ENCODE measurements around the gene RASA1.
"Not testable (repeated sequence)": the region's sequence is repeated elsewhere in the genome, so short reads cannot be mapped to it uniquely, and the experiment has no call there.

RASA1 gene

DNA sequence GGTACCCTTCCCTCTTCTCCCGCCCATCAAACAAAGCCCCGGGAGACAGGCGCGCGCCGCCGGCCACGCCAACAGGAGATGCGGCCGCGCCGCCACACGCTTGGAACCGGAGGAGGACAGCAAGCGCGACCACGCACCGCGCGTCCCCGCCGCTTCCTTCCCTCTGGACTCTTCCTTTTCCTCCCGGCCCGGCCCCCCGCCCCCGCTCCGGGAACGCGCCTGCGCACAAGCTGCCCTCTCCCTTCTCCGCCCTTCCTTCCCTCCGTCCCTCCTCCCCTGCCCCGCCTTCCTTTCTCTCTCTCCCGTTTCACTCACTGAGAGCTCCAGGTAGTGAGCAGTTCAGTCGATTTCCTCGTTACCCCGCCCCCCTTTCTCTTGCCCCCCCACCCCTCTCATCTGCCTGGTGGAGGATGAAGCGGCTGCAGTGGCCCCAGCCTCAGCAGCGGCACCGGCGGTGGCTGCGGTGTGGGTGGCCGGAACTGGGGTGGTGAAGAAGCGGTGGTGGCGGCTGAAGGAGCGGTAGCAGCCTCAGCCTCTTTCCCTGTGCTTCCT, at the start of gene RASA1:
RASA1 (plus strand) TSS at position 310 of the 552 bp plus-strand sequence. CDS start 569 bp downstream, outside the sequence.
- peak; percentile 98 for DNase-seq

DNA sequence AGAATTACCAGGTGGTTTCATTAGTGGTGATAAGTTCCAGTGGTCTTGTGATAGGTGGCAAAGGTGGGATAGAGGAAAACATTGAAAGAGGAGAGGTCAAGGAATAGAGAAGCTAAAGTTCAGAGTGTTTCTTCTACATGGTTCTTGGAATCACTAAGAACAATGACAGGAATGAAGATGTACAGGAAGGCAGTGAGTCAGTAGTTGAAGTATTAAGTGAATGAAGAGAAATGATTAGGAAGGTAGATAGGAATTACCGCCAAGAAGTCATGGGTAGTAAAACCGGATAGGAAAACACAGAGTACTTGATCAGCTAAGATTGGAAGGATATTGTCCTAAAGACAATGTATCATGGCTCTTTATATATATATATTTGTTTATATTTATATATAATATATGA, 37.9 kb upstream of the RASA1 start:
- no peak for DNase-seq

DNA sequence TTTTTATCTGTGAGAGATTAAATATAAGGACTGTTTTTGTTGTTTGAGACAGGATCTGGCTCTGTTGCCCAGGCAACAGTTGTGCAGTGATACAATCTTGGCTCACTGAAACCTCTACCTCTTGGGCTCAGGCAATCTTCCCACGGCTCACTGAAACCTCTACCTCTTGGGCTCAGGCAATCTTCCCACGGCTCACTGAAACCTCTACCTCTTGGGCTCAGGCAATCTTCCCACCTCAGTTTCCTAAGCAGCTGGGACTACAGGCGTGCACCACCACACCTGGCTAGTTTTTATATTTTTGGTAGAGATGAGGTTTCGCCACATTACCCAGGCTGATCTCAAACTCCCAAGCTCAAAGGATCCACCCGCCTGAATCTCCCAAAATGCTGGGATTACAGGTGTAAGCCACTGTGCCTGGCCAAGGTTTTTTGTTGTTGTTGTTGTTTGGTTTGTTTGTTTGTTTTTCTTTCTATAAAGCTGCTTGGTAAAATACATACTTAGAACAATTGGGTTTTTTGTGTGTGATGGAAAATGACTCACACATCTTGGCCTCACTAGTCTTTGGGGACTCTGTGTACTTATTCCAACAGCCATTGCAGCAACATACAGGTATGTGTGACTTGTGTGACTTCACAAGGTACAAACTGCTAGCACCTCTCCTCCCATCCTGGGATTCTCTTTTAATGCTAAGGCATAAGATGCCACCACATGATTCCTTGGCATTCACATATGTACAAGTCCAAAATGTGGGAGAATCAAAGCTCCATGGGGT, 36.5 kb upstream of the RASA1 start:
- no peak for DNase-seq

GRCh38 chr5:87233143-87233542, 34.5 kb upstream of the RASA1 start:
- DNase-seq, result no peak

- no peak for DNase-seq
These were observed 26.1 kb upstream of the RASA1 start for GRCh38 chr5:87241555-87241954.

DNA sequence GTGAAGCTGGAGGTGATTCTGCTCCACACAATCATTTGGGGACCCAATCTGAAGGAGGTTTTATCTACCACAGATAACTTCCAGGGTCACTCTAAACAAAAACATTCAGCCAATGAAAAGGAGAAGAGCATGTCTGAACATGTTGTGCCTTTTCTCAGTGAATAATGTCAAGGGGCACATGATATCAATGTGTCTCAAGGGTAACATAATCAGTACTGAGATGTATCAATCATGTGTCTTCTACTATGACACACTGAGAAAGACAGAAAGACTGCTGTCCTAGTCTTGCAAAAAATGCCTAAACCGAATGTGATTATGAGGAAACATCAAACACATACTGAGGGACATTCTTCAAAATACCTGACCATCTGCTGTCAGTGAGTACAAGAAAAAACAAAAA, 25.4 kb upstream of the RASA1 start:
- DNase-seq, result no peak

GRCh38 chr5:87243161-87243844, 24.4 kb upstream of the RASA1 start:
- DNase-seq, result no peak

DNA sequence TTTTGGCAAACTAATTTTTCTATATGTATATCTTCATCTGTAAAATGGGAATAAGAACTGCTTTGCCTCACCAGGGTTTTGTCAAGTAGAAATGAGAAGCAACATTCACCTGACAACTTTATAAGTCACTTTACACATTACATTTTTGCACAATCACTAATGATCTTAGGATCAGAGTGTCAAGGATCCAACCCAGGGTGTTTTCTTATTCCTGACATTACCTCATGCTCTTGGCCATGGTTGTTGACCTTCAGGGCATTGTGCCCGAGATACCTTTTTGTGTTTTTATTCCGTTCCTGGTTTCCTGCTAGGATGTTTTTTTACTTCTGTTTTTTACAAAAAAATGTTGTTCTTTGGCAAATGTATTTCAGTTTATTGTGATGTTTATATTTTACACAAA, 22.2 kb upstream of the RASA1 start:
- DNase-seq, result no peak

GRCh38 chr5:87246061-87246460, 21.6 kb upstream of the RASA1 start:
- DNase-seq, result no peak

DNA sequence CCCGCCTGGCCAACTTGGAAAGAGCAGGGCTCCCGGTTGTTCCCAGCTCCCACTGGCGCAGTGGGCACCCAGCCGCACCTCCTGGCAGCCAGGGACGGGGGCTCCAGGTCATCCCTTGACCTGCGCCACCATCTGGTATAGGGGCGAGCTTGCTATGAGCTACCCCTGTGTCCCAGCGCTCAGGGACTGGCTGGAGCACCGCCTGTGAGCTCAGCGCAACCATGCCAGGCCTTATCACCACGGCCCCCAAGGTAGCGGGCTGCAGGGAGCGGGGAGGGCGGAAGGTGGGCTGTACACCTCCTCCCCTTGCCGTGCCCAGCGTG, 15.4 kb upstream of the RASA1 start:
- no peak for DNase-seq

- DNase-seq, result no peak
These were observed 13.6 kb upstream of the RASA1 start for GRCh38 chr5:87254035-87254434.

GRCh38 chr5:87258507-87258906, 9.2 kb upstream of the RASA1 start:
- DNase-seq, result no peak

DNA sequence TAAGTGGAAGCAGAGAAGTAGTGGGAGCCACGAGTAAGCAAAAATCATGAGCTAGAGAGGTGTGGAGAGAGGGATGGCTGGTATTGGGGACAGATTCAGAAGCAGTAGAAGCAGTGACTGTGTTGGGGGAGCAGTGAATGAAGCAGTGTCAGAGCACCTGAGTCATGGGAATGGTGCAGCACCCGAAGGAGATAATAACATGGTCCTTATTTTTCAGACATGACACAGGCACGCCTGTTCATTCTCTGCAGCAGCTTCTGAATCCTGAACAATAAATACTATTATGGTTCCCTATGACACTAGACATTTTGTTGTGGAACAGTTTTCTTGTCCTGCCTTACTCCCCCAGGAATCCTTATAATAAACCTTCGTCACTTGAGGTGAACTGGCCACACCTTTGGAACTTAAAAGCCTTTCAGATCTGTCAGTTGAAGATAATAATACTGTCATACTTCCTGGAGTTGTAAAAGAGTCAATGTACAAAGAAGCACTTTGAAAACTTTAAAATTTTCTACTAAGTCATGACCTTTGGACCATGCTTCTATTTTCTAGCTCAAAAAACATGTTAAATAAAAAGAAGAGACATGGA, 7.0 kb upstream of the RASA1 start:
- DNase-seq, result no peak

- DNase-seq, result no peak
These were observed 4.2 kb upstream of the RASA1 start for GRCh38 chr5:87263498-87263897.

DNA sequence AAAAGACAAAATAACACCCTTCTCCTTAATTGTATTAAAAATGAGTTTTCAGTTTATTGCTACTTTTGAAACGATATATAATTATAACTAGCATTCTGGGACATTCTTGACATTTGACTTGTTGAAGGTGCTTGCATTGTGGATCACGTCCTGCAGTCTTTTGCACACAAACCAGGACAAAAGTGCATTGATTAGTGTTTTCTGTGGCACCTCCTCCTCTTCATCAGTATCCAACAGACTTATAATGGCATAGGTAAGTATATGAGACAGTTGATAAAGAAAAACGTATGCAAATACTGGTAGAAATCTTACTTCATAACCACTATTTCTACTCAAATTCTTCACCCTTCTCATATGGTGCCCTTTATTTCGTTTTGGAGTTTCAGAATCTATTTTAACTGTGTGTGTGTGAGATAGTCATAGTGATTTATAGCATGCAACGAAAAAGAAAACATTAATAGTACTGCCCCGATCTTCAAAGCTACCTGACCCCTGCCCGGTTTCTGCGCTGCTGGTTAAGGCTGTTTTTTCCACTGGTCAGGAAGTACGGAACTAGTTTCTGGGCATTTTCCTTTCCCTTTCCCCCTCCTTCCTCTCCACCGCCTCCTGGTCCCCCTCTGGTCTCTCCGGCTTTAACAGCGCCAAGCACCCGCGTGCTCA, 639 bp upstream of the RASA1 start:
- DNase-seq, result no peak

GRCh38 chr5:87268126-87268969, 665 bp downstream of the RASA1 start:
- DNase-seq, result peak; percentile 93

GRCh38 chr5:87268970-87269377, 1.3 kb downstream of the RASA1 start:
- no peak for DNase-seq

DNA sequence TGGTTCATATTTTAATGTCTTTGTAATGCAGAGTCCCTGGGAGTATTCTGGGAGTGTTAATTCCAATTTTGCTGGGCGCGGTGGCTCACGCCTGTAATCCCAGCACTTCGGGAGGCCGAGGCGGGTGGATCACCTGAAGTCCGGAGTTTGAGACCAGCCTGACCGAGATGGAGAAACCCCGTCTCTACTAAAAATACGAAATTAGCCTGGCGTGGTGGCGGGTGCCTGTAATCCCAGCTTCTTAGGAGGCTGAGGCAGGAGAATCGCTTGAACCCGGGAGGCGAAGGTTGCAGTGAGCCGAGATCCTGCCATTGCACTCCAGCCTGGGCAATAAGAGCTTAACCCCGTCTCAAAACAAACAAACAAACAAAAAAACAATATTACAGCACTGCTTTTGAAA, 3.2 kb downstream of the RASA1 start:
- DNase-seq, result not testable (repeated sequence)

- DNase-seq, result no peak
These were observed 9.0 kb downstream of the RASA1 start for GRCh38 chr5:87276655-87277054.

DNA sequence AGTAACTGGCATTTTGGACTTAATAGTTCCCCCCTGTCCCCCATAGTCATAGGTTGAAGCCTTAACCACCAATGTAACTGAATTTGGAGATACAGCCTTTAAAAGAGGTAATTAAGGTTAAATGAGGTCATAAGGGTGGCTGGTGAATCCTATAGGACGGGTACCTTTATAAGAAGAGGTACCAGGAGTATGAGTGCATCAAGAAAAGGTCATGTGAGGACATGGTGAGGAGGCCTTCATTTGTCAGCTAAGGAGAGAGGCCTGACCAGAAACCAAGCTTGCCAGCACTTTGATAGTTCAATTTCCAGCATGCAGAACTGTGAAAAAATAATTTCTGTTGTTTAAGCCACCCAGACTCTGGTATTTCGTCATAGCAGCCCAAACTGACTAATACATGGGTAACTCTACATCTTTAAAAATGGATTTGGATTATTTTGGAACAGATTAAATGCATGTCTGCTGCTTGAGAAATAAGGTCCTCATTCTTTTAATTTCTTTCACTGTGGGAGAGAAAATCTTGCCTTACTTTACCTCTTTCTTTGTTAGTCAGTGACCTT, 9.7 kb downstream of the RASA1 start:
- DNase-seq, result no peak

DNA sequence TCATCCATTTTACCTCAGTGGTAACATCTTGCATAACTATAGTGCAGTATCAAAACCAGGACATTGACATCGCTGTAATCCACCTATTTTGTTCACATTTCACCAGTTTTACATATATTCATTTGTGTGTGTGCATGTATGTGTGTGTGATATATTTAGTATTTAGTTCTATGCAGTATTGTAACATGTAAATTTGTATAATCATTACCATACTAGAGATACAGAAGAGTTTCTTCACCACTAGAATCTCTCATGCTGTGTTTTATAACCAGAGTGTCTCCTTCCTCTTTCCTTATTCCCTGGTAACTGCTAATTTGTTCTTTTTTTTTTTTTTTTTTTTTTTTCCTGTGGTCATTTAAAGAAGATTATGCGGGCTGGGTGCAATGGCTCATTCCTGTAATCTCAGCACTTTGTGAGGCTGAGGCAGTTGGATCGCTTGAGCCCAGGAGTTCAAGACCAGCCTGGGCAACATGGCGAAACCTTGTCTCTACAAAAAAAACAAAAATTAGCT, 11.0 kb downstream of the RASA1 start:
- no peak for DNase-seq

DNA sequence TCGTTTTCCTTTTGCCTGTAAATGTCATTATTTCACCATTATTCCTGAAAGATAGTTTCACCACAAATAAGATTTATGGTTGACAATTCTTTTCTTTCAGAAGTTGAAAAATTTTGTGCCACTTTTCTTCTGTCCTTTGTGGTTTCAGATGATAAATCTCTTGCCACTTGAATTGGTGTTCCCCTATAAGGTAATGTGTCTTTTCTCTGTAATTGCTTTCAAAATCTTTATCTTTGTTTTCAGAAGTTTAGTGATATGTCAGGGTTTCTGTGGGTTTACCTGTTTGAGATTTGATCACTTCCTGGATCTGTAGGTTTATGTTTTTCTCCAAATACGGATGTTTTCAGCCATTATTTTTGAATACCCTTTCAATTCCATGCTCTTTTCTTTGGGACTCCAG, 14.6 kb downstream of the RASA1 start:
- DNase-seq, result no peak

All from eye (tissue), 1 donor.